ENCODE results near the gene SPATA7.

SPATA7 gene

GRCh38 chr14:88430976-88431375 is 45.5 kb downstream of the SPATA7 start:
- no peak for TF ChIP-seq CTCF (IDR thresholded peaks at IDR 0.05; ENCODE audit: low read depth, low read length)
- DNase-seq = no peak
- Histone ChIP-seq H3K27me3 (ENCODE audit: insufficient read depth, low read depth, severe bottlenecking) (no peaks in the 10 kb centered on the region), H3K9me3 (ENCODE audit: severe bottlenecking) (no peaks in the 10 kb centered on the region), H3K27ac (no peak overlapping the region), H3K4me3 (ENCODE audit: low read depth, low read length) (no peak overlapping the region), H3K36me3 (no peaks in the 10 kb centered on the region; the same call in 1 of the 2 replicates)

- no peaks in the 10 kb centered on the region for H3K27me3 ChIP-seq (ENCODE audit: insufficient read depth, low read depth, severe bottlenecking)
- peak; percentile 16 for DNase-seq
These were observed 52.2 kb downstream of the SPATA7 start for GRCh38 chr14:88437658-88438057.

GRCh38 chr14:88439088-88439487 is 53.6 kb downstream of the SPATA7 start:
- Histone ChIP-seq H3K4me3 (ENCODE audit: low read depth, low read length) (no peak overlapping the region), H3K27me3 (ENCODE audit: insufficient read depth, low read depth, severe bottlenecking) (no peaks in the 10 kb centered on the region), H3K36me3 (peaks cover 3% of the 10 kb centered on the region; the same call in 1 of the 2 replicates), H3K9me3 (ENCODE audit: severe bottlenecking) (no peaks in the 10 kb centered on the region), H3K27ac (no peak overlapping the region)
- no peak for TF ChIP-seq CTCF (IDR thresholded peaks at IDR 0.05; ENCODE audit: low read depth, low read length)
- no peak for DNase-seq

More at GRCh38 chr14:88437658-88438057, 52.2 kb downstream of the SPATA7 start:
- no peak for TF ChIP-seq CTCF (IDR thresholded peaks at IDR 0.05; ENCODE audit: low read depth, low read length)
- H3K36me3 ChIP-seq = peaks cover 3% of the 10 kb centered on the region; the same call in 1 of the 2 replicates
- H3K9me3 ChIP-seq (ENCODE audit: severe bottlenecking) = no peaks in the 10 kb centered on the region
- H3K4me3 ChIP-seq (ENCODE audit: low read depth, low read length) = no peak overlapping the region
- H3K27ac ChIP-seq = no peak overlapping the region

GRCh38 chr14:88452231-88452630 is 66.8 kb downstream of the SPATA7 start:
- no peak for DNase-seq

GRCh38 chr14:88454886-88455285 is 69.4 kb downstream of the SPATA7 start:
- Histone ChIP-seq H3K4me3 (ENCODE audit: low read depth, low read length) (no peak overlapping the region), H3K9me3 (ENCODE audit: severe bottlenecking) (no peaks in the 10 kb centered on the region), H3K27me3 (ENCODE audit: insufficient read depth, low read depth, severe bottlenecking) (no peaks in the 10 kb centered on the region), H3K36me3 (no peaks in the 10 kb centered on the region; the same call in 1 of the 2 replicates), H3K27ac (no peak overlapping the region)
- TF ChIP-seq CTCF (IDR thresholded peaks at IDR 0.05; ENCODE audit: low read depth, low read length) = no peak
- no peak for DNase-seq

More at GRCh38 chr14:88452231-88452630, 66.8 kb downstream of the SPATA7 start:
- Histone ChIP-seq H3K9me3 (ENCODE audit: severe bottlenecking) (no peaks in the 10 kb centered on the region), H3K4me3 (ENCODE audit: low read depth, low read length) (no peak overlapping the region), H3K36me3 (no peaks in the 10 kb centered on the region; the same call in 1 of the 2 replicates), H3K27me3 (ENCODE audit: insufficient read depth, low read depth, severe bottlenecking) (no peaks in the 10 kb centered on the region), H3K27ac (no peak overlapping the region)
- TF ChIP-seq CTCF (IDR thresholded peaks at IDR 0.05; ENCODE audit: low read depth, low read length) = no peak

- Histone ChIP-seq H3K27me3 (ENCODE audit: insufficient read depth, low read depth, severe bottlenecking) (no peaks in the 10 kb centered on the region), H3K36me3 (peaks cover 32% of the 10 kb centered on the region), H3K27ac (no peak overlapping the region), H3K9me3 (ENCODE audit: severe bottlenecking) (peaks cover 2% of the 10 kb centered on the region), H3K4me3 (ENCODE audit: low read depth, low read length) (no peak overlapping the region)
- peak; percentile 23 for DNase-seq
- TF ChIP-seq CTCF (IDR thresholded peaks at IDR 0.05; ENCODE audit: low read depth, low read length) = peak; percentile 50
These were observed 77.9 kb downstream of the SPATA7 start for GRCh38 chr14:88463318-88463717.
